Fibroblast of lung (primary cell): ENCODE data around the gene TPGS1. TPM values are rescaled to one million over a fixed set of nuclear protein-coding genes. Genes with fewer than 3 reads are reported as not detected.

ENCODE experiments used
- DNase-seq, 2 donors: peaks; one replicate each; pipeline versions ENCODE4 v3.0.0 to v3.0.0-alpha.2; 2010; ENCODE audit warnings: low read depth in 2 of 2
- H2AFZ ChIP-seq: 2 replicates; pipeline ENCODE4 v1.5.1; 2012; ENCODE audit warnings: low read length, control low read depth, inconsistent platforms
- H3K27ac ChIP-seq: 2 replicates; pipeline ENCODE4 v1.5.1; 2011; ENCODE audit warnings: low read length, control low read depth; ENCODE audit not compliant: insufficient read depth
- H3K27me3 ChIP-seq: 2 replicates; pipeline ENCODE4 v1.5.1; 2011; ENCODE audit warnings: mild to moderate bottlenecking, low read length; ENCODE audit not compliant: control insufficient read depth, insufficient read depth
- H3K36me3 ChIP-seq: 2 replicates; pipeline ENCODE4 v1.5.1; 2011; ENCODE audit warnings: low read length; ENCODE audit not compliant: control insufficient read depth, insufficient read depth
- H3K4me1 ChIP-seq: 2 replicates; pipeline ENCODE4 v1.5.1; 2011; ENCODE audit warnings: low read length; ENCODE audit not compliant: control insufficient read depth, insufficient read depth; ENCODE audit errors: extremely low read depth
- H3K4me2 ChIP-seq: 2 replicates; pipeline ENCODE4 v1.5.1; 2011; ENCODE audit warnings: low read length, control low read depth; ENCODE audit not compliant: insufficient read depth; ENCODE audit errors: extremely low read depth
- H3K4me3 ChIP-seq, 4 experiments: fragments of 200-600 bp in 1 of 4; sonication (generic) in 1 of 4; replicated peaks in 1 of 4; 2 replicates each; pipeline ENCODE4 v1.5.1; 2011 to 2016; ENCODE audit warnings: low read length in 4 of 4, low read depth in 3 of 4, mild to moderate bottlenecking in 3 of 4, control low read depth in 2 of 4, inconsistent platforms in 1 of 4, mixed read lengths in 1 of 4; ENCODE audit not compliant: insufficient read depth in 1 of 4; ENCODE audit errors: control extremely low read depth in 1 of 4
- H3K79me2 ChIP-seq: 2 replicates; pipeline ENCODE4 v1.5.1; 2012; ENCODE audit warnings: mild to moderate bottlenecking, low read length, inconsistent platforms; ENCODE audit not compliant: control insufficient read depth, insufficient read depth
- H3K9ac ChIP-seq: 2 replicates; pipeline ENCODE4 v1.5.1; 2011; ENCODE audit warnings: mild to moderate bottlenecking, low read length, control low read depth; ENCODE audit not compliant: insufficient read depth
- H3K9me3 ChIP-seq: 2 replicates; pipeline ENCODE4 v1.5.1; 2012; ENCODE audit warnings: low read depth, low read length; ENCODE audit not compliant: control insufficient read depth, insufficient read depth
- H4K20me1 ChIP-seq: 2 replicates; pipeline ENCODE4 v1.5.1; 2011; ENCODE audit warnings: low read length; ENCODE audit not compliant: control insufficient read depth, insufficient read depth; ENCODE audit errors: extremely low read depth
- EZH2 ChIP-seq: IDR thresholded peaks from 2 replicates; pipeline ENCODE4 v1.5.1; 2012; ENCODE audit warnings: low read length, control low read depth, mild to moderate bottlenecking; ENCODE audit errors: missing control alignments
- polyA plus RNA-seq, 2 donors: library from polyadenylated mRNA; depleted of rRNA in 1 of 2; stranded (reverse) in 1 of 2; unstranded in 1 of 2; fragments of >200 nt; gene quantifications; 2 replicates each; pipeline ENCODE4 v1.2.1, GENCODE V29; 2011 to 2012; ENCODE audit warnings: missing spikeins in 1 of 2
- total RNA-seq: library from RNA; depleted of rRNA; stranded (reverse); fragments of >200 nt; gene quantifications from 2 replicates; pipeline ENCODE4 v1.2.1, GENCODE V29; 2014
- TF ChIP-seq, protein P1 (sequence below), 2 donors: IDR thresholded peaks in 1 of 2; conservative IDR thresholded peaks in 1 of 2; 1 replicate in 1 of 2; 2 replicates in 1 of 2; pipeline ENCODE4 v1.5.1; 2011 to 2012; ENCODE audit warnings: low read length in 2 of 2, control low read depth in 1 of 2, inconsistent platforms in 1 of 2, low read depth in 1 of 2, mild to moderate bottlenecking in 1 of 2

Gene TPGS1
- total and polyA plus RNA-seq, 2 donors (not counting 1 experiment from before 2014, with no cell fraction given): 2.0 to 30.1 TPM

DNA sequence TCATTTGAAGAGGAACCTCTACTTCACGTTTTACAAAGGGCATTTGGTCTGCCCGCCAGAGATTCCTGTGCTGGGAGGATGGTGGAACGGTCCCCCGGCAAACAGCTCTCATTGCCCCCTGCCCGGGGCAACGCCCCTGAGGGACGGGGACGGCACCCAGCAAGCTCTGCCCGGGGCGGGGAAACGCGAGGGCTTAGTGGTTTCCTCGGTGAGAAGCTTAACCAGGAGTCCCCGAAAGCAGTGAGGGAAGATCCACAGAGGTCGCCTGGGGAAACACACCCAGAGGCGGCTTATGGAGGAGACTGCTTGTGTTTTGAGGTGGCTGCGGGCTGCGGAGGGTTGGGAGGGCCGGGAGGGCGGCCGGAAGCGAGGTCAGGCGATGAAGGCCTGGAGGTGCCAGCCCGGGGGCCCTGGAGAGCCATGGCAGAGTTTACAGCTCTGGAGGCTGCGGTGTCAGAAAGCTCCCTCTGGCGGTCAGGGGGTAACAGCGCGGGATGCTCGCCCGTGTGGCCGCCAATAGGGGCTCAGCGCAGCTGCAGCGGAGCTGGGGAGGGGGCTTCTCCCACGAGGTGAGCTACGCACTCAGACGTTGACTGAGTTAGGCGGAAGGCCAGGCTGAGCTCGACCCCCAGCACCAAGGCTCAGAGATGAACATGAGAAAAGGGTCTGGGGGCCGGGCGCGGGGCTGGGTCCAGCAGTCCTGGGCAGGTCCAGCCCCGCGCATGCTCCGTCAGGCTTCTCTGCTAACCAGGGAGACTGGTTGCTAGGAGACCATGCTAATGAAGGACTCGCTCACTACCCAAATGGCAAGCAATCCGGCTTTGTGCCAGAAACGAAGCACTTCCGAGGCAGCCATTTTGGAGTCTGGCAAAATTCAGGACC, 652 bp upstream of the TPGS1 start:
- H3K4me2 ChIP-seq: peak overlapping the region; percentile 83
- DNase-seq: peak; percentile 100
- peaks cover 8% of the 10 kb centered on the region for H3K79me2 ChIP-seq
- H3K27ac ChIP-seq: peak overlapping the region; percentile 98
- peaks cover 7% of the 10 kb centered on the region for H3K4me1 ChIP-seq
- H3K27me3 ChIP-seq: no peaks in the 10 kb centered on the region
- peak overlapping the region; percentile 85 to 99 (median 92) for H3K4me3 ChIP-seq
- peak overlapping the region; percentile 94 for H2AFZ ChIP-seq
- peak overlapping the region; percentile 98 for H3K9ac ChIP-seq
- H3K9me3 ChIP-seq: no peaks in the 10 kb centered on the region
- H3K36me3 ChIP-seq: no peaks in the 10 kb centered on the region
- no peak for TF ChIP-seq EZH2
- TF ChIP-seq, protein P1, sequence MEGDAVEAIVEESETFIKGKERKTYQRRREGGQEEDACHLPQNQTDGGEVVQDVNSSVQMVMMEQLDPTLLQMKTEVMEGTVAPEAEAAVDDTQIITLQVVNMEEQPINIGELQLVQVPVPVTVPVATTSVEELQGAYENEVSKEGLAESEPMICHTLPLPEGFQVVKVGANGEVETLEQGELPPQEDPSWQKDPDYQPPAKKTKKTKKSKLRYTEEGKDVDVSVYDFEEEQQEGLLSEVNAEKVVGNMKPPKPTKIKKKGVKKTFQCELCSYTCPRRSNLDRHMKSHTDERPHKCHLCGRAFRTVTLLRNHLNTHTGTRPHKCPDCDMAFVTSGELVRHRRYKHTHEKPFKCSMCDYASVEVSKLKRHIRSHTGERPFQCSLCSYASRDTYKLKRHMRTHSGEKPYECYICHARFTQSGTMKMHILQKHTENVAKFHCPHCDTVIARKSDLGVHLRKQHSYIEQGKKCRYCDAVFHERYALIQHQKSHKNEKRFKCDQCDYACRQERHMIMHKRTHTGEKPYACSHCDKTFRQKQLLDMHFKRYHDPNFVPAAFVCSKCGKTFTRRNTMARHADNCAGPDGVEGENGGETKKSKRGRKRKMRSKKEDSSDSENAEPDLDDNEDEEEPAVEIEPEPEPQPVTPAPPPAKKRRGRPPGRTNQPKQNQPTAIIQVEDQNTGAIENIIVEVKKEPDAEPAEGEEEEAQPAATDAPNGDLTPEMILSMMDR (conservative IDR thresholded peaks at IDR 0.05 in 1 of 2, IDR thresholded peaks at IDR 0.05 in 1 of 2; ENCODE audit: low read depth in 1 of 2, low read length in 2 of 2): peak; percentile 83 to 89
- H4K20me1 ChIP-seq: no peaks in the 10 kb centered on the region

- no peaks in the 10 kb centered on the region for H3K27me3 ChIP-seq
- H3K36me3 ChIP-seq: no peaks in the 10 kb centered on the region
- no peak for DNase-seq
- peak overlapping the region; percentile 94 for H3K4me2 ChIP-seq
- H2AFZ ChIP-seq: peak overlapping the region; percentile 55
- no peak overlapping the region for H3K9ac ChIP-seq
- peaks cover 7% of the 10 kb centered on the region for H3K4me1 ChIP-seq
- H3K79me2 ChIP-seq: peaks cover 8% of the 10 kb centered on the region
- no peak overlapping the region for H3K27ac ChIP-seq
- TF ChIP-seq, protein P1 (conservative IDR thresholded peaks at IDR 0.05 in 1 of 2, IDR thresholded peaks at IDR 0.05 in 1 of 2; ENCODE audit: low read depth in 1 of 2, low read length in 2 of 2): no peak
- no peak for TF ChIP-seq EZH2
- H3K4me3 ChIP-seq: peak overlapping the region; percentile 85 to 99 (median 92)
- no peaks in the 10 kb centered on the region for H3K9me3 ChIP-seq
- H4K20me1 ChIP-seq: no peaks in the 10 kb centered on the region
These were observed 1.2 kb downstream of the TPGS1 start for GRCh38 chr19:508204-509150.
